K562 (cell line): ENCODE results near the gene DRAXIN. TPM values are rescaled to one million over a fixed set of nuclear protein-coding genes. Genes with fewer than 3 reads are reported as not detected.

Source experiments
- C11orf30 ChIP-seq: fragments of 450-650 bp; IDR thresholded peaks from 2 replicates; pipeline ENCODE4 v1.6.1; 2016; ENCODE audit warnings: low read depth, mild to moderate bottlenecking
- CBX1 ChIP-seq: sonication (generic); IDR thresholded peaks from 2 replicates; pipeline ENCODE4 v1.6.1; 2016; ENCODE audit warnings: antibody characterized with exemption, low read depth, mild to moderate bottlenecking
- CEBPG ChIP-seq, 3 experiments: fragments of 200-800 bp in 1 of 3; sonication (Bioruptor generic) in 1 of 3; sonication (generic) in 1 of 3; formaldehyde crosslinking in 1 of 3; IDR thresholded peaks in 2 of 3; conservative IDR thresholded peaks in 1 of 3; 2 replicates each; pipeline versions ENCODE4 v1.6.1 to v1.8.0; 2016 to 2022; ENCODE audit warnings: missing compliant biosample characterization in 2 of 3, missing genetic modification characterization in 2 of 3, mild to moderate bottlenecking in 1 of 3, missing genetic modification reagents in 1 of 3
- CREB1 ChIP-seq, 2 experiments: sonication (generic) in 1 of 2; formaldehyde crosslinking in 1 of 2; IDR thresholded peaks; 2 replicates each; pipeline versions ENCODE4 v1.6.1 to v1.8.0; 2012 to 2022; ENCODE audit warnings: inconsistent platforms in 1 of 2, mild to moderate bottlenecking in 1 of 2, missing genetic modification reagents in 1 of 2, moderate library complexity in 1 of 2
- CREM ChIP-seq: IDR thresholded peaks from 2 replicates; pipeline ENCODE4 v1.6.1; 2014; ENCODE audit warnings: antibody characterized with exemption, low read depth
- DACH1 ChIP-seq: fragments of 450-650 bp; IDR thresholded peaks from 2 replicates; pipeline ENCODE4 v1.6.1; 2018; ENCODE audit not compliant: partially characterized antibody
- FOXA1 ChIP-seq: fragments of 450-650 bp; IDR thresholded peaks from 2 replicates; pipeline ENCODE4 v1.6.1; 2016; ENCODE audit warnings: mild to moderate bottlenecking, borderline replicate concordance
- L3MBTL2 ChIP-seq: fragments of 450-650 bp; IDR thresholded peaks from 2 replicates; pipeline ENCODE4 v1.6.1; 2016; ENCODE audit warnings: mild to moderate bottlenecking, moderate library complexity
- MBD2 ChIP-seq: sonication (generic); IDR thresholded peaks from 2 replicates; pipeline ENCODE4 v1.6.1; 2016; ENCODE audit warnings: low read depth, borderline replicate concordance
- MECOM ChIP-seq: fragments of 250-450 bp; sonication (Bioruptor Pico); IDR thresholded peaks from 2 replicates; pipeline ENCODE4 v1.8.0; 2022; ENCODE audit warnings: inconsistent platforms
- MNT ChIP-seq, 2 experiments: fragments of 450-650 bp; conservative IDR thresholded peaks; 2 replicates each; pipeline ENCODE4 v1.6.1; 2017; ENCODE audit warnings: mild to moderate bottlenecking in 2 of 2, moderate library complexity in 2 of 2
- NEUROD1 ChIP-seq: fragments of 150-350 bp; IDR thresholded peaks from 2 replicates; pipeline ENCODE4 v1.6.1; 2014; ENCODE audit warnings: borderline replicate concordance, low read length, low read depth; ENCODE audit not compliant: partially characterized antibody
- NFATC3 ChIP-seq: fragments of 450-650 bp; IDR thresholded peaks from 2 replicates; pipeline ENCODE4 v1.6.1; 2017; ENCODE audit warnings: mild to moderate bottlenecking
- NONO ChIP-seq, 2 experiments: fragments of 200-400 bp in 1 of 2; fragments of 450-650 bp in 1 of 2; formaldehyde crosslinking in 1 of 2; IDR thresholded peaks; 2 replicates each; pipeline ENCODE4 v1.6.1; 2017; ENCODE audit warnings: low read depth in 2 of 2, mild to moderate bottlenecking in 2 of 2, moderate library complexity in 2 of 2, low read length in 1 of 2
- NRF1 ChIP-seq, 2 experiments: fragments of 450-650 bp; IDR thresholded peaks in 1 of 2; conservative IDR thresholded peaks in 1 of 2; 2 replicates each; pipeline ENCODE4 v1.6.1; 2014; ENCODE audit warnings: mild to moderate bottlenecking in 2 of 2
- SMARCB1 ChIP-seq: IDR thresholded peaks from 2 replicates; pipeline ENCODE4 v1.6.1; 2011; ENCODE audit warnings: improper control_type of control experiment, low read depth; ENCODE audit not compliant: insufficient read length
- SRSF9 ChIP-seq: fragments of 200-400 bp; formaldehyde crosslinking; IDR thresholded peaks from 2 replicates; pipeline ENCODE4 v1.6.1; 2017; ENCODE audit warnings: low read depth, low read length, borderline replicate concordance
- ZNF146 ChIP-seq: IDR thresholded peaks from one replicate; pipeline ENCODE4 v1.6.1; 2018; ENCODE audit warnings: missing compliant biosample characterization; ENCODE audit not compliant: unreplicated experiment
- ZNF263 ChIP-seq: sonication (generic); formaldehyde crosslinking; IDR thresholded peaks from 2 replicates; pipeline ENCODE4 v1.8.0; 2022; ENCODE audit warnings: mild to moderate bottlenecking, missing genetic modification reagents, borderline replicate concordance
- ZNF583 ChIP-seq: fragments of 250-450 bp; sonication (Bioruptor Pico); IDR thresholded peaks from 2 replicates; pipeline ENCODE4 v1.4.0; 2020
- polyA plus RNA-seq, 8 experiments: library from polyadenylated mRNA; depleted of rRNA in 4 of 8; stranded (reverse) in 5 of 8; unstranded in 3 of 8; fragments of >200 nt; fragmentation: Nextera tagmentation in 2 of 8; fragmentation: Illumina TruSeq in 1 of 8; extraction: Ambion mirVana in 2 of 8; extraction: Trizol in 1 of 8; gene quantifications; 2 replicates each; pipeline versions ENCODE4 v1.2.1 to v1.2.3, GENCODE V29; 2011 to 2014; ENCODE audit warnings: inconsistent platforms in 1 of 8, missing spikeins in 1 of 8
- total RNA-seq, 7 experiments: library from RNA; depleted of rRNA in 6 of 7; stranded (reverse); fragments of >200 nt in 6 of 7; fragmentation: Illumina TruSeq in 2 of 7; extraction: Trizol in 2 of 7; gene quantifications; 2 replicates each; pipeline versions ENCODE4 v1.2.1 to v1.2.3, GENCODE V29; 2011 to 2021; ENCODE audit warnings: low replicate concordance in 1 of 7
- TF ChIP-seq, protein P1 (sequence below): fragments of 450-650 bp; conservative IDR thresholded peaks from 2 replicates; pipeline ENCODE4 v1.6.1; 2016; ENCODE audit warnings: missing genetic modification characterization, low read depth, mild to moderate bottlenecking, missing compliant biosample characterization, moderate library complexity
- TF ChIP-seq, protein P2 (sequence below): fragments of 250-450 bp; sonication (Bioruptor Pico); IDR thresholded peaks from 2 replicates; pipeline ENCODE4 v1.8.0; 2021; ENCODE audit warnings: mild to moderate bottlenecking, moderate library complexity
- TF ChIP-seq, protein P3 (sequence below): fragments of 450-650 bp; IDR thresholded peaks from 2 replicates; pipeline ENCODE4 v1.6.1; 2016; ENCODE audit warnings: low read depth, mild to moderate bottlenecking, moderate library complexity

Gene DRAXIN
- total and polyA plus RNA-seq, 9 of the 15 experiments (the other 6 are each of a cell fraction or from before 2014, with no cell fraction given): 0.01 to 0.04 (median 0.01) TPM; not detected in 6

DNA sequence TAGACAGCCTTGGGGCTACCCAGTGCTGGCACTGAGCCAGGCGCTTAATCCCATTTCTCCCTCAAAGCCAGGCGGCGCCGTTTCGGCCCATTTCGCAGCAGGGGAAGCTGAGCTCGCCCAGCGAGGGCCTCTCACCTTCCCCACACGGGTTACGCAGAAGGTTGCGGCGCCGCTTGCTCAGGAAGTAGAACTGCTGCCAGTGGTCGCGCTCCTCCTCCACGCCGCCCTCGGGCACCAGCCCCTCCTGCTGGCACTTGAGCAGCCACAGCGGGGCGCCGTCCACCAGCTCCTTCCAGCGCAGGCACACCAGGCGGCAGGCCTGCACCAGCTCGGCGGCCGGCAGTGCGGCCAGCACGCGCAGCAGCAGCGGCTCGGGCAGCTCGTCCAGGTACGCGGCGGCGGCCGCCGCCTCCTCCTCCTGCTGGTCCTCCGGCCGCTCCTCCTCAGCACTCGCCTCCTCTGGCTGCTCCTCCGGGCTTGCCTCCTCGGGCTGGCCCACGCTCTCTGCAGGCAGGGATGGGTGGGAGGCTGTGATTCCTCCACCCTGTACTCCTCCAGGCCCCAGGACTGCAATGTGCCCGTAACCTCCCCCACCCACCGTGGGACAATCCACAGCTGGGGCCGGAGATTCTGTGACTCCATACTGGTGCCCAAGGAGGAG, 41.0 kb upstream of the DRAXIN start (continued):
- TF ChIP-seq SRSF9 (no peak), FOXA1 (no peak), MECOM (no peak), ZNF146 (CRISPR knock-in tag) (no peak), NONO (IDR thresholded peaks at IDR 0.05; ENCODE audit: low read depth in 2 of 2, low read length in 1 of 2) (peak in 1 of 2 experiments; percentile 84; a peak in 2 of 4 replicates), NFATC3 (no peak), ZNF583 (no peak), ZNF263 (peak; percentile 88; the same call in 1 of the 2 replicates), MBD2 (no peak), CREM (peak; percentile 53; the same call in 1 of the 2 replicates), MNT (conservative IDR thresholded peaks at IDR 0.05) (peak in 1 of 2 experiments; percentile 62; a peak in 2 of 4 replicates), NEUROD1 (no peak), DACH1 (no peak), CEBPG (CRISPR knock-in tag; IDR thresholded peaks at IDR 0.05) (no peak), CEBPG (tag; conservative IDR thresholded peaks at IDR 0.05 in 1 of 2, IDR thresholded peaks at IDR 0.05 in 1 of 2) (no peak), L3MBTL2 (peak; percentile 87), SMARCB1 (no peak), CREB1 (IDR thresholded peaks at IDR 0.05) (no peak), CREB1 (CRISPR knock-in tag; IDR thresholded peaks at IDR 0.05) (peak; percentile 63; the same call in 1 of the 2 replicates), NRF1 (conservative IDR thresholded peaks at IDR 0.05 in 1 of 2, IDR thresholded peaks at IDR 0.05 in 1 of 2) (peak; percentile 76 to 80), CBX1 (peak; percentile 94), C11orf30 (no peak)
- TF ChIP-seq, protein P1, sequence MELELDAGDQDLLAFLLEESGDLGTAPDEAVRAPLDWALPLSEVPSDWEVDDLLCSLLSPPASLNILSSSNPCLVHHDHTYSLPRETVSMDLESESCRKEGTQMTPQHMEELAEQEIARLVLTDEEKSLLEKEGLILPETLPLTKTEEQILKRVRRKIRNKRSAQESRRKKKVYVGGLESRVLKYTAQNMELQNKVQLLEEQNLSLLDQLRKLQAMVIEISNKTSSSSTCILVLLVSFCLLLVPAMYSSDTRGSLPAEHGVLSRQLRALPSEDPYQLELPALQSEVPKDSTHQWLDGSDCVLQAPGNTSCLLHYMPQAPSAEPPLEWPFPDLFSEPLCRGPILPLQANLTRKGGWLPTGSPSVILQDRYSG (tag): no peak
- TF ChIP-seq, protein P2, sequence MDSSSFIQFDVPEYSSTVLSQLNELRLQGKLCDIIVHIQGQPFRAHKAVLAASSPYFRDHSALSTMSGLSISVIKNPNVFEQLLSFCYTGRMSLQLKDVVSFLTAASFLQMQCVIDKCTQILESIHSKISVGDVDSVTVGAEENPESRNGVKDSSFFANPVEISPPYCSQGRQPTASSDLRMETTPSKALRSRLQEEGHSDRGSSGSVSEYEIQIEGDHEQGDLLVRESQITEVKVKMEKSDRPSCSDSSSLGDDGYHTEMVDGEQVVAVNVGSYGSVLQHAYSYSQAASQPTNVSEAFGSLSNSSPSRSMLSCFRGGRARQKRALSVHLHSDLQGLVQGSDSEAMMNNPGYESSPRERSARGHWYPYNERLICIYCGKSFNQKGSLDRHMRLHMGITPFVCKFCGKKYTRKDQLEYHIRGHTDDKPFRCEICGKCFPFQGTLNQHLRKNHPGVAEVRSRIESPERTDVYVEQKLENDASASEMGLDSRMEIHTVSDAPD (CRISPR knock-in tag): no peak
- TF ChIP-seq, protein P3, sequence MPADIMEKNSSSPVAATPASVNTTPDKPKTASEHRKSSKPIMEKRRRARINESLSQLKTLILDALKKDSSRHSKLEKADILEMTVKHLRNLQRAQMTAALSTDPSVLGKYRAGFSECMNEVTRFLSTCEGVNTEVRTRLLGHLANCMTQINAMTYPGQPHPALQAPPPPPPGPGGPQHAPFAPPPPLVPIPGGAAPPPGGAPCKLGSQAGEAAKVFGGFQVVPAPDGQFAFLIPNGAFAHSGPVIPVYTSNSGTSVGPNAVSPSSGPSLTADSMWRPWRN: no peak
